D721Med (cell line): ENCODE data around the gene ZSCAN9.
A peak's percentile ranks its signal among the peaks of the same experiment; 100 is the strongest.

Experiments used
- DNase-seq: peaks from one replicate; pipeline ENCODE4 v3.0.0; 2011; ENCODE audit warnings: low spot score; ENCODE audit not compliant: insufficient read length
- FAIRE-seq: peaks from 2 replicates; lab custom pipeline; 2011; peaks lifted over from hg19 to GRCh38; lab: Jason Lieb, UNC
- CTCF ChIP-seq: IDR thresholded peaks from 2 replicates; pipeline ENCODE4 v1.5.1; 2012; ENCODE audit warnings: mild to moderate bottlenecking, control low read depth; ENCODE audit not compliant: insufficient read depth; ENCODE audit errors: missing control alignments

The ZSCAN9 gene

GRCh38 chr6:28252009-28252975 lies 27.2 kb downstream of the ZSCAN9 start, which contains the start of gene ZKSCAN4:
Gene ZKSCAN4 (minus strand): TSS chr6:28252269. CDS start chr6:28251980, 289 bp downstream.
- FAIRE-seq (peak; percentile 35), DNase-seq (peak; percentile 36)

GRCh38 chr6:28254121-28254519 lies 29.0 kb downstream of the ZSCAN9 start:
- TF ChIP-seq CTCF: no peak
- DNase-seq: no peak
- FAIRE-seq: no peak

More at GRCh38 chr6:28252009-28252975, 27.2 kb downstream of the ZSCAN9 start, which contains the start of gene ZKSCAN4:
- TF ChIP-seq CTCF: no peak

- TF ChIP-seq CTCF: no peak
- DNase-seq (no peak), FAIRE-seq (no peak)
Measured at GRCh38 chr6:28257042-28257441, 32.0 kb downstream of the ZSCAN9 start.

DNA sequence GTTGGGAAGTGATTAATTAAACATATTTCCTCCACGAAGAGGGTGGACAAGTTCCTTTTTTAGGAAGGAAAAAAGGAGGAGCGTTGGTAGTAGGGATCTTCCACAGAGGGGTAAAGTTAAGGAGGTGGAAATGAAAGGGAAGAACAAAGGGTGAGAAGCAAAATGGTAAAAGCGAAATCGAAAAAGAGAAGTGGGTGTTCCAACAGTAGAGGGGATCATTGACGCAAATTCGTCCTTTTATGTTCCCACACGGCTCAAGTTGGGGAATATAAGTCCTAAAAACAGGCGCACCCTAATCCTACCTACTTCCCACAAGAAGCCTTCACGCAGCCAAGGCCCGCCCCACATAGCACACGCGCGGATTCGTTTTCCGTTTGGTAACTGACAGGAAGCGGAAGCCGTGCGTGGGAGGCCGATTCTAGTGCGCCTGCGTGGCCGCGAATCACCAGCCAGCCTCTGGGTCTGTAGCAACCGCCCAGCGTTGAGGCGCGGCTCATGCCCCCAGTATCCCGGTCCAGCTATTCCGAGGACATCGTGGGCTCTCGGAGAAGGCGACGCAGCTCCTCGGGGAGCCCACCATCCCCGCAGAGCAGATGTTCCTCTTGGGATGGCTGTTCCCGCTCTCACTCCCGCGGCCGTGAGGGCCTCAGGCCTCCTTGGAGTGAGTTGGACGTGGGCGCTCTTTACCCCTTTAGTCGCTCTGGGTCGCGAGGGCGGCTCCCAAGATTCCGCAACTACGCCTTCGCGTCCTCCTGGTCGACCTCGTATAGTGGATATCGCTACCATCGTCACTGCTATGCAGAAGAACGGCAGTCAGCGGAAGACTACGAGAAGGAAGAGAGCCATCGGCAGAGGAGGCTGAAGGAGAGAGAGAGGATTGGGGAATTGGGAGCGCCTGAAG lies 34.1 kb downstream of the ZSCAN9 start, which contains the start of gene NKAPL:
NKAPL (plus strand) TSS at position 421 of the 901 bp plus-strand sequence; CDS start at position 496, 75 bp downstream.
- DNase-seq (no peak), FAIRE-seq (no peak)
- TF ChIP-seq CTCF: no peak

GRCh38 chr6:28263922-28264321 lies 38.8 kb downstream of the ZSCAN9 start:
- no peak for FAIRE-seq
- DNase-seq: no peak
- no peak for TF ChIP-seq CTCF

DNA sequence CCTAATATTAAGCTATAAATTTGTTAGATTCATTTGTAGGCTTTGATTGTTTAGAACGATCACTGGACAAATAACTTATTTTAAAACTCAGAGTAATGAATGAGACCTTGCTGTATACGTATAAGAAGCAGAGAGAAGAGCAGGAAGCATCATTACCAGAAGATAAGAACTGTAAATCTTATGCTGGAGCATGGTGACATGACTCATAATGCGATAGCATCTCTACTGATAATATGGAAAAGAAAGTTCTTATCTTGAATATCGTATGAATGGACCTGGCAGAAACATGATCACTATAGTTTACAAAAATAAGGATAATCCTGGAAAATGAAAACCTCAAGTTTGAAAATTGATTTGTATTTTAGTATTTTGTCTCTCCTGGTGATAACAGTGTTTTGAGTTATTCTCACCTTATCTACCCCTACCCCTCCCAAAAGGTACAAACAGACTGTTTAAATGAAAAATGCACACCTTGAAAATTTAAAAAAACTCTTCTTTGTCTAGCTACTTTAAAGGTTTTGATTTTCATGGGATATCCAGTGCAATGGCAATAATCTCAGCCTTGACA lies 39.8 kb downstream of the ZSCAN9 start:
- FAIRE-seq (no peak), DNase-seq (no peak)
- TF ChIP-seq CTCF: no peak
